NCI-H526 treated with DMSO at 0.1 percent for 48 hours (cell line): ENCODE measurements around the gene RGMA.
"Not testable (repeated sequence)": the region's sequence is repeated elsewhere in the genome, so short reads cannot be mapped to it uniquely, and the experiment has no call there.

ENCODE experiments used
- DNase-seq: peaks from one replicate; lab custom pipeline; 2025; lab: John Stamatoyannopoulos, UW

Gene RGMA

GRCh38 chr15:93066834-93067648 is 22.0 kb downstream of the RGMA start:
- no peak for DNase-seq

- DNase-seq, result no peak
Measured at GRCh38 chr15:93066224-93066681, 22.8 kb downstream of the RGMA start.

- no peak for DNase-seq
Measured at GRCh38 chr15:93065641-93066045, 23.4 kb downstream of the RGMA start.

- no peak for DNase-seq
Measured at GRCh38 chr15:93063796-93064690, 25.0 kb downstream of the RGMA start.

GRCh38 chr15:93063262-93063671 is 25.7 kb downstream of the RGMA start:
- DNase-seq, result no peak

- DNase-seq, result not testable (repeated sequence)
Measured at GRCh38 chr15:93062628-93063261, 26.3 kb downstream of the RGMA start.

- DNase-seq, result no peak
Measured at GRCh38 chr15:93060336-93061248, 28.4 kb downstream of the RGMA start.

- DNase-seq, result no peak
Measured at GRCh38 chr15:93059442-93059841, 29.6 kb downstream of the RGMA start.

GRCh38 chr15:93058904-93059427 is 30.0 kb downstream of the RGMA start:
- DNase-seq, result no peak

- DNase-seq, result no peak
Measured at GRCh38 chr15:93058128-93058527, 30.9 kb downstream of the RGMA start.

- DNase-seq, result no peak
Measured at GRCh38 chr15:93057618-93058017, 31.4 kb downstream of the RGMA start.

GRCh38 chr15:93056836-93057235 is 32.2 kb downstream of the RGMA start:
- DNase-seq, result no peak

GRCh38 chr15:93055211-93055610 is 33.8 kb downstream of the RGMA start:
- no peak for DNase-seq

GRCh38 chr15:93052090-93052879 is 36.7 kb downstream of the RGMA start:
- no peak for DNase-seq

- DNase-seq, result no peak
Measured at GRCh38 chr15:93051236-93052089, 37.5 kb downstream of the RGMA start.

GRCh38 chr15:93050648-93051047 is 38.4 kb downstream of the RGMA start:
- no peak for DNase-seq

GRCh38 chr15:93049914-93050578 is 39.0 kb downstream of the RGMA start:
- DNase-seq, result no peak

- DNase-seq, result no peak
Measured at GRCh38 chr15:93049233-93049632, 39.8 kb downstream of the RGMA start.

GRCh38 chr15:93048759-93049161 is 40.3 kb downstream of the RGMA start:
- no peak for DNase-seq
